Measurements from ENCODE around the gene FAM107B.

DNA sequence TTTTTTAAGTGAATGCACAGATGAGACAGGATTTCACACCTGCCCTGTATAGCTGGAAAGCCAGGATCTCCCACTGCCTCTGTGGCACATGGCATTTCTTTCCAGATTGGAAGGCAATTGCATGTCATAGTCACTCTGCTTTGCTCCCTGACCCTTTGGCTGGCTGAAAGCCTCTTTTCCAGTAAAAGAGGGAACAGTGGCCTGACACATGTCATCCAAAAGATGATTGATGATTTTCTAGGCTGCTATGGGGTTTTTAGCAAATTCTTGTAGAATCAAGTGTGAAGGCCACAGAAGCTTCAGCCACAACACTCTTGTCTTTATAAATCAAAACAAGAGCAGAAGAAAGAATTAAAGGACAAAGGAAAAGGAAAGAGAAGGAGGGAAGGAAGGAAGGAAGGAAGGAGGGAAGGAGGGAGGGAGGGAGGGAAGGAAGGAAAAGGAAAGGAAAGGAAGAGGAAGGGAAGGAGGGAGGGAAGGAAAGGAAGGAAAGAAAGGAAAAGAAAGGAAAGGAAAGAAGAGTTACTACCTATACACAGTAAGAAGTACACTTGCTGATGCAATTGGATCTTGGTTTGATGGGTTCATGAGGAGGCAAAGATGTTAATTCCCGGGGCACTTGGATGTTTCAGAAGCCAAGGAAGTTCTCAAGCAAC is 285.0 kb downstream of the FAM107B start:
- TF ChIP-seq, protein P1, sequence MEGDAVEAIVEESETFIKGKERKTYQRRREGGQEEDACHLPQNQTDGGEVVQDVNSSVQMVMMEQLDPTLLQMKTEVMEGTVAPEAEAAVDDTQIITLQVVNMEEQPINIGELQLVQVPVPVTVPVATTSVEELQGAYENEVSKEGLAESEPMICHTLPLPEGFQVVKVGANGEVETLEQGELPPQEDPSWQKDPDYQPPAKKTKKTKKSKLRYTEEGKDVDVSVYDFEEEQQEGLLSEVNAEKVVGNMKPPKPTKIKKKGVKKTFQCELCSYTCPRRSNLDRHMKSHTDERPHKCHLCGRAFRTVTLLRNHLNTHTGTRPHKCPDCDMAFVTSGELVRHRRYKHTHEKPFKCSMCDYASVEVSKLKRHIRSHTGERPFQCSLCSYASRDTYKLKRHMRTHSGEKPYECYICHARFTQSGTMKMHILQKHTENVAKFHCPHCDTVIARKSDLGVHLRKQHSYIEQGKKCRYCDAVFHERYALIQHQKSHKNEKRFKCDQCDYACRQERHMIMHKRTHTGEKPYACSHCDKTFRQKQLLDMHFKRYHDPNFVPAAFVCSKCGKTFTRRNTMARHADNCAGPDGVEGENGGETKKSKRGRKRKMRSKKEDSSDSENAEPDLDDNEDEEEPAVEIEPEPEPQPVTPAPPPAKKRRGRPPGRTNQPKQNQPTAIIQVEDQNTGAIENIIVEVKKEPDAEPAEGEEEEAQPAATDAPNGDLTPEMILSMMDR (IDR thresholded peaks at IDR 0.05; ENCODE audit: extremely low read depth in 1 of 2, insufficient read depth in 1 of 2, low read depth in 1 of 2, low read length in 2 of 2): no peak
- no peak for TF ChIP-seq POLR2AphosphoS5 (IDR thresholded peaks at IDR 0.05; ENCODE audit: insufficient read depth, low read depth, low read length)
- TF ChIP-seq, protein P2, sequence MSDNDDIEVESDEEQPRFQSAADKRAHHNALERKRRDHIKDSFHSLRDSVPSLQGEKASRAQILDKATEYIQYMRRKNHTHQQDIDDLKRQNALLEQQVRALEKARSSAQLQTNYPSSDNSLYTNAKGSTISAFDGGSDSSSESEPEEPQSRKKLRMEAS (IDR thresholded peaks at IDR 0.05; ENCODE audit: insufficient read depth, insufficient read length): no peak
- no peak for TF ChIP-seq POLR2A (IDR thresholded peaks at IDR 0.05; ENCODE audit: low read depth, low read length)
- no peak for TF ChIP-seq EZH2 (IDR thresholded peaks at IDR 0.05; ENCODE audit: borderline replicate concordance, low read depth, low read length, severe bottlenecking)
- no peak for TF ChIP-seq GATA2 (IDR thresholded peaks at IDR 0.05; ENCODE audit: insufficient read depth, insufficient read length, low read depth, low read length)
- no peak for TF ChIP-seq MYC (IDR thresholded peaks at IDR 0.05; ENCODE audit: low read depth, low read length)
- no peak for TF ChIP-seq JUN (IDR thresholded peaks at IDR 0.05; ENCODE audit: borderline replicate concordance, insufficient read depth, insufficient read length, low read depth)

Data from endothelial cell of umbilical vein (primary cell).